H9 (cell line): ENCODE results near the gene DAPK2. TPM values are rescaled to one million over a fixed set of nuclear protein-coding genes. Genes with fewer than 3 reads are reported as not detected.

Source experiments
- DNase-seq: peaks from one replicate; pipeline ENCODE4 v3.0.0-alpha.2; 2017
- H2AFZ ChIP-seq: one replicate; pipeline ENCODE4 v1.6.1; 2013; ENCODE audit warnings: mild to moderate bottlenecking, low read length, control low read depth, moderate library complexity
- H2AK5ac ChIP-seq: 2 replicates; pipeline ENCODE4 v1.6.1; 2013; ENCODE audit warnings: low read length, control low read depth, mixed read lengths; ENCODE audit not compliant: insufficient read length
- H2BK120ac ChIP-seq: one replicate; pipeline ENCODE4 v1.6.1; 2013; ENCODE audit warnings: low read depth, mild to moderate bottlenecking, low read length, control low read depth, inconsistent platforms; ENCODE audit not compliant: poor library complexity, severe bottlenecking
- H2BK12ac ChIP-seq: 2 replicates; pipeline ENCODE4 v1.6.1; 2013; ENCODE audit warnings: low read length, control low read depth, mixed read lengths, low read depth; ENCODE audit not compliant: insufficient read length
- H2BK15ac ChIP-seq: 2 replicates; pipeline ENCODE4 v1.6.1; 2013; ENCODE audit warnings: low read depth, low read length, control low read depth
- H2BK20ac ChIP-seq: one replicate; pipeline ENCODE4 v1.6.1; 2013; ENCODE audit warnings: low read depth, mild to moderate bottlenecking, low read length, control low read depth, inconsistent platforms; ENCODE audit not compliant: poor library complexity, severe bottlenecking
- H2BK5ac ChIP-seq: 2 replicates; pipeline ENCODE4 v1.6.1; 2013; ENCODE audit warnings: low read length, control low read depth, mixed read lengths; ENCODE audit not compliant: insufficient read length
- H3K14ac ChIP-seq: 2 replicates; pipeline ENCODE4 v1.6.1; 2013; ENCODE audit warnings: low read length, control low read depth; ENCODE audit not compliant: insufficient read depth
- H3K18ac ChIP-seq: 2 replicates; pipeline ENCODE4 v1.6.1; 2013; ENCODE audit warnings: low read depth, mild to moderate bottlenecking, mixed read lengths, low read length, control low read depth; ENCODE audit not compliant: insufficient read length
- H3K23ac ChIP-seq: 2 replicates; pipeline ENCODE4 v1.6.1; 2013; ENCODE audit warnings: low read length, control low read depth, mixed read lengths, low read depth; ENCODE audit not compliant: insufficient read length
- H3K23me2 ChIP-seq: 2 replicates; pipeline ENCODE4 v1.6.1; 2013; ENCODE audit warnings: low read depth, mild to moderate bottlenecking, mixed read lengths, low read length, control low read depth; ENCODE audit not compliant: insufficient read length, poor library complexity, severe bottlenecking
- H3K27ac ChIP-seq: 2 replicates; pipeline ENCODE4 v1.5.1; 2013; ENCODE audit warnings: low read length, control low read depth, mixed read lengths, low read depth; ENCODE audit not compliant: insufficient read length
- H3K27me3 ChIP-seq: 2 replicates; pipeline ENCODE4 v1.6.1; 2013; ENCODE audit warnings: low read length, control low read depth, inconsistent platforms; ENCODE audit not compliant: insufficient read depth
- H3K4ac ChIP-seq: 2 replicates; pipeline ENCODE4 v1.6.1; 2013; ENCODE audit warnings: low read depth, mild to moderate bottlenecking, control low read depth, inconsistent platforms, low read length, moderate library complexity
- H3K4me1 ChIP-seq: 2 replicates; pipeline ENCODE4 v1.6.1; 2013; ENCODE audit warnings: low read length, control low read depth, inconsistent platforms; ENCODE audit not compliant: insufficient read depth
- H3K4me2 ChIP-seq: 2 replicates; pipeline ENCODE4 v1.6.1; 2013; ENCODE audit warnings: low read length, control low read depth, mixed read lengths; ENCODE audit not compliant: insufficient read length, insufficient read depth
- H3K56ac ChIP-seq: 2 replicates; pipeline ENCODE4 v1.6.1; 2013; ENCODE audit warnings: low read depth, mild to moderate bottlenecking, mixed read lengths, low read length, control low read depth; ENCODE audit not compliant: insufficient read length
- H3K79me1 ChIP-seq: 2 replicates; pipeline ENCODE4 v1.6.1; 2013; ENCODE audit warnings: low read depth, mild to moderate bottlenecking, moderate library complexity, low read length, control low read depth, inconsistent platforms; ENCODE audit not compliant: insufficient read depth, poor library complexity, severe bottlenecking
- H3K79me2 ChIP-seq: 2 replicates; pipeline ENCODE4 v1.6.1; 2013; ENCODE audit warnings: low read length, control low read depth, inconsistent platforms; ENCODE audit not compliant: insufficient read depth
- H3K9ac ChIP-seq: 2 replicates; pipeline ENCODE4 v1.6.1; 2013; ENCODE audit warnings: low read length, control low read depth, mixed read lengths; ENCODE audit not compliant: insufficient read length; ENCODE audit errors: extremely low read depth
- H3K9me3 ChIP-seq: one replicate; pipeline ENCODE4 v1.6.1; 2013; ENCODE audit warnings: low read depth, low read length, inconsistent platforms; ENCODE audit not compliant: control insufficient read depth
- H3T11ph ChIP-seq: one replicate; pipeline ENCODE4 v1.6.1; 2013; ENCODE audit warnings: mild to moderate bottlenecking, low read length, control low read depth, inconsistent platforms
- H4K20me1 ChIP-seq: one replicate; pipeline ENCODE4 v1.6.1; 2013; ENCODE audit not compliant: control insufficient read depth, insufficient read length, insufficient read depth
- H4K5ac ChIP-seq: 2 replicates; pipeline ENCODE4 v1.6.1; 2013; ENCODE audit warnings: low read depth, mild to moderate bottlenecking, mixed read lengths, low read length, control low read depth; ENCODE audit not compliant: insufficient read length
- H4K8ac ChIP-seq: replicated peaks from 2 replicates; pipeline ENCODE4 v1.6.1; 2013; ENCODE audit warnings: low read length, control low read depth, mixed read lengths, low read depth; ENCODE audit not compliant: insufficient read length
- H4K91ac ChIP-seq: 2 replicates; pipeline ENCODE4 v1.6.1; 2013; ENCODE audit warnings: low read depth, mild to moderate bottlenecking, moderate library complexity, mixed read lengths, low read length, control low read depth; ENCODE audit not compliant: insufficient read length
- H3K27ac Mint-ChIP-seq, 3 experiments: 2 replicates in 2 of 3; 3 replicates in 1 of 3; pipeline ENCODE4 v1.8.0; 2020 to 2021; ENCODE audit warnings: mixed read lengths in 3 of 3, mild to moderate bottlenecking in 1 of 3, moderate library complexity in 1 of 3
- H3K27me3 Mint-ChIP-seq: 2 replicates; pipeline ENCODE4 v1.8.0; 2021; ENCODE audit warnings: low read depth, mild to moderate bottlenecking, moderate library complexity, mixed read lengths
- H3K36me3 Mint-ChIP-seq, 3 experiments: 2 replicates in 2 of 3; 3 replicates in 1 of 3; pipeline ENCODE4 v1.8.0; 2020 to 2021; ENCODE audit warnings: low read depth in 3 of 3, mixed read lengths in 3 of 3; ENCODE audit not compliant: insufficient read depth in 1 of 3
- H3K4me1 Mint-ChIP-seq, 2 experiments: 2 replicates each; pipeline ENCODE4 v1.8.0; 2020; ENCODE audit warnings: mixed read lengths in 2 of 2
- H3K4me3 Mint-ChIP-seq, 2 experiments: 2 replicates in 1 of 2; 3 replicates in 1 of 2; pipeline ENCODE4 v1.8.0; 2020 to 2021; ENCODE audit warnings: mild to moderate bottlenecking in 2 of 2, mixed read lengths in 2 of 2, moderate library complexity in 1 of 2
- H3K9me3 Mint-ChIP-seq, 2 experiments: 2 replicates in 1 of 2; 3 replicates in 1 of 2; pipeline ENCODE4 v1.8.0; 2020; ENCODE audit warnings: mild to moderate bottlenecking in 2 of 2, mixed read lengths in 2 of 2, moderate library complexity in 1 of 2
- WGBS: extraction: QIAGEN DNeasy Blood & Tissue Kit; methylation state at CpG from one replicate; pipeline ENCODE4 v1.1.7; 2013; ENCODE audit warnings: missing lambda C conversion rate, low lambda C conversion rate, mixed read lengths; ENCODE audit not compliant: insufficient read length; ENCODE audit errors: extremely low coverage; 5-methylcytosine and 5-hydroxymethylcytosine counted together
- total RNA-seq: library from RNA; stranded (reverse); gene quantifications from 2 replicates; pipeline ENCODE4 v1.2.1, GENCODE V29; 2021
- TF ChIP-seq, protein P1 (sequence below): fragments of 200-600 bp; sonication (generic); conservative IDR thresholded peaks from 3 replicates; pipeline ENCODE4 v1.8.0; 2021; ENCODE audit warnings: antibody characterized with exemption, mild to moderate bottlenecking

The DAPK2 gene
- total RNA-seq, 1 experiment from 2014 or later, result 3.5 TPM

DNA sequence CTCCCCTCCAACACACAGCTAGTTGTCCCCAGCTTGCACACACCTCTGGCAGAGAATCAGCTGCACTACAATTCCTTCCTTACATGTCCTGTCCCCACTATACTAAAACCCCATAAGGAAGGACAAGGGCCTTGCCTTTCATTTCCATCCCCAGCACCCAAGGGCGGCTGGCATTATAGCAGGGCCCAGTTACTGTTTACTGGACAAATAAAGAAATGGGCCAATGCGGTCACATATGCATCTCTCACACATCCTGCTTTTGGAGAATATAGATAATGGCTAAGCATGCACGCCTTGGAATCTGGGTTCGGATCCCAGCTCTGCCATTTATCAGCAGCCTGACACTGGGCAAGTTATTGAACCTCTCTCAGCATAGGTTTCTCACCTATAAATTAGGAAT, 99.1 kb downstream of the DAPK2 start:
- no peaks in the 10 kb centered on the region for H3K36me3 Mint-ChIP-seq
- H2AK5ac ChIP-seq, result no peak overlapping the region
- H2BK15ac ChIP-seq, result no peak overlapping the region
- no peaks in the 10 kb centered on the region for H4K20me1 ChIP-seq
- no peak overlapping the region for H3K4ac ChIP-seq
- H3K9me3 Mint-ChIP-seq, result no peaks in the 10 kb centered on the region; a peak in 1 of 5 replicates
- H3K4me3 Mint-ChIP-seq, result no peak overlapping the region
- H3K56ac ChIP-seq, result no peak overlapping the region
- no peaks in the 10 kb centered on the region for H3K4me1 ChIP-seq
- H3K27ac ChIP-seq, result no peak overlapping the region
- no peak overlapping the region for H2BK12ac ChIP-seq
- no peak overlapping the region for H3K18ac ChIP-seq
- H3K27ac Mint-ChIP-seq, result no peak overlapping the region
- H2BK5ac ChIP-seq, result no peak overlapping the region
- H3K27me3 Mint-ChIP-seq, result no peaks in the 10 kb centered on the region; the same call in 1 of the 2 replicates
- no peak overlapping the region for H3T11ph ChIP-seq
- peaks cover 4 to 10% of the 10 kb centered on the region in 2 experiments for H3K4me1 Mint-ChIP-seq
- H3K79me2 ChIP-seq, result no peaks in the 10 kb centered on the region; the same call in 1 of the 2 replicates
- H2BK20ac ChIP-seq, result no peak overlapping the region
- no CpG with 5 or more reads among the region's 4 CpGs for WGBS
- no peak overlapping the region for H4K8ac ChIP-seq
- H3K14ac ChIP-seq, result no peak overlapping the region
- no peak overlapping the region for H4K91ac ChIP-seq
- H2BK120ac ChIP-seq, result no peak overlapping the region
- no peak overlapping the region for H3K4me2 ChIP-seq
- H4K5ac ChIP-seq, result no peak overlapping the region
- H3K79me1 ChIP-seq, result no peaks in the 10 kb centered on the region
- no peaks in the 10 kb centered on the region for H3K27me3 ChIP-seq
- no peaks in the 10 kb centered on the region for H3K23me2 ChIP-seq
- H3K9ac ChIP-seq, result no peak overlapping the region
- no peak overlapping the region for H2AFZ ChIP-seq
- no peaks in the 10 kb centered on the region for H3K9me3 ChIP-seq
- TF ChIP-seq, protein P1, sequence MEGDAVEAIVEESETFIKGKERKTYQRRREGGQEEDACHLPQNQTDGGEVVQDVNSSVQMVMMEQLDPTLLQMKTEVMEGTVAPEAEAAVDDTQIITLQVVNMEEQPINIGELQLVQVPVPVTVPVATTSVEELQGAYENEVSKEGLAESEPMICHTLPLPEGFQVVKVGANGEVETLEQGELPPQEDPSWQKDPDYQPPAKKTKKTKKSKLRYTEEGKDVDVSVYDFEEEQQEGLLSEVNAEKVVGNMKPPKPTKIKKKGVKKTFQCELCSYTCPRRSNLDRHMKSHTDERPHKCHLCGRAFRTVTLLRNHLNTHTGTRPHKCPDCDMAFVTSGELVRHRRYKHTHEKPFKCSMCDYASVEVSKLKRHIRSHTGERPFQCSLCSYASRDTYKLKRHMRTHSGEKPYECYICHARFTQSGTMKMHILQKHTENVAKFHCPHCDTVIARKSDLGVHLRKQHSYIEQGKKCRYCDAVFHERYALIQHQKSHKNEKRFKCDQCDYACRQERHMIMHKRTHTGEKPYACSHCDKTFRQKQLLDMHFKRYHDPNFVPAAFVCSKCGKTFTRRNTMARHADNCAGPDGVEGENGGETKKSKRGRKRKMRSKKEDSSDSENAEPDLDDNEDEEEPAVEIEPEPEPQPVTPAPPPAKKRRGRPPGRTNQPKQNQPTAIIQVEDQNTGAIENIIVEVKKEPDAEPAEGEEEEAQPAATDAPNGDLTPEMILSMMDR, result no peak
- peak; percentile 11 for DNase-seq
- no peak overlapping the region for H3K23ac ChIP-seq
